Measurements from ENCODE around the gene GLYR1.

The GLYR1 gene

GRCh38 chr16:4801051-4801961, 45.8 kb downstream of the GLYR1 start:
- no peak for TF ChIP-seq ZNF274 (IDR thresholded peaks at IDR 0.05; ENCODE audit: low read depth, low read length)
- H3K4me3 ChIP-seq (ENCODE audit: low read length) = peak overlapping the region; percentile 57; the same call in 1 of the 2 replicates

GRCh38 chr16:4800290-4801041, 46.6 kb downstream of the GLYR1 start:
- H3K4me3 ChIP-seq (ENCODE audit: low read length) = peak overlapping the region; percentile 29; the same call in 1 of the 2 replicates

GRCh38 chr16:4799171-4799855, 47.8 kb downstream of the GLYR1 start:
- H3K4me3 ChIP-seq (ENCODE audit: low read length) = no peak overlapping the region

More at GRCh38 chr16:4800290-4801041, 46.6 kb downstream of the GLYR1 start:
- TF ChIP-seq ZNF274 (IDR thresholded peaks at IDR 0.05; ENCODE audit: low read depth, low read length) = no peak

GRCh38 chr16:4798456-4798855, 48.6 kb downstream of the GLYR1 start:
- no peak overlapping the region for H3K4me3 ChIP-seq (ENCODE audit: low read length)
- no peak for TF ChIP-seq ZNF274 (IDR thresholded peaks at IDR 0.05; ENCODE audit: low read depth, low read length)

More at GRCh38 chr16:4799171-4799855, 47.8 kb downstream of the GLYR1 start:
- TF ChIP-seq ZNF274 (IDR thresholded peaks at IDR 0.05; ENCODE audit: low read depth, low read length) = no peak

- H3K4me3 ChIP-seq (ENCODE audit: low read length) = no peak overlapping the region
- no peak for TF ChIP-seq ZNF274 (IDR thresholded peaks at IDR 0.05; ENCODE audit: low read depth, low read length)
These were observed 49.3 kb downstream of the GLYR1 start for GRCh38 chr16:4797805-4798252.

GRCh38 chr16:4796982-4797804, 49.9 kb downstream of the GLYR1 start:
- TF ChIP-seq ZNF274 (IDR thresholded peaks at IDR 0.05; ENCODE audit: low read depth, low read length) = no peak
- H3K4me3 ChIP-seq (ENCODE audit: low read length) = no peak overlapping the region

GRCh38 chr16:4795828-4796572, 51.1 kb downstream of the GLYR1 start:
- TF ChIP-seq ZNF274 (IDR thresholded peaks at IDR 0.05; ENCODE audit: low read depth, low read length) = no peak

GRCh38 chr16:4795181-4795827, 51.8 kb downstream of the GLYR1 start, which contains the start of gene SMIM22:
Gene SMIM22 (plus strand): TSS chr16:4795369. CDS start chr16:4795735, 366 bp downstream.
- no peak within 1 kb of the TSS for H3K4me3 ChIP-seq (ENCODE audit: low read length)
- no peak for TF ChIP-seq ZNF274 (IDR thresholded peaks at IDR 0.05; ENCODE audit: low read depth, low read length)

More at GRCh38 chr16:4795828-4796572, 51.1 kb downstream of the GLYR1 start:
- no peak overlapping the region for H3K4me3 ChIP-seq (ENCODE audit: low read length)

GRCh38 chr16:4792951-4793513, 54.1 kb downstream of the GLYR1 start:
- TF ChIP-seq ZNF274 (IDR thresholded peaks at IDR 0.05; ENCODE audit: low read depth, low read length) = no peak
- H3K4me3 ChIP-seq (ENCODE audit: low read length) = no peak overlapping the region

GRCh38 chr16:4790871-4791270, 56.2 kb downstream of the GLYR1 start:
- H3K4me3 ChIP-seq (ENCODE audit: low read length) = no peak overlapping the region
- no peak for TF ChIP-seq ZNF274 (IDR thresholded peaks at IDR 0.05; ENCODE audit: low read depth, low read length)

- H3K4me3 ChIP-seq (ENCODE audit: low read length) = no peak overlapping the region
- no peak for TF ChIP-seq ZNF274 (IDR thresholded peaks at IDR 0.05; ENCODE audit: low read depth, low read length)
These were observed 56.8 kb downstream of the GLYR1 start for GRCh38 chr16:4790261-4790660.

GRCh38 chr16:4788910-4789309, 58.2 kb downstream of the GLYR1 start:
- TF ChIP-seq ZNF274 (IDR thresholded peaks at IDR 0.05; ENCODE audit: low read depth, low read length) = no peak
- H3K4me3 ChIP-seq (ENCODE audit: low read length) = no peak overlapping the region
